CD4-positive, alpha-beta T cell treated with Interferon gamma for 1 hour (primary cell): ENCODE measurements around the gene CAAP1.
"Not testable (repeated sequence)": the region's sequence is repeated elsewhere in the genome, so short reads cannot be mapped to it uniquely, and the experiment has no call there.

Source experiments
- DNase-seq: peaks from one replicate; pipeline ENCODE4 v3.0.0-alpha.2; 2020

The CAAP1 gene

DNA sequence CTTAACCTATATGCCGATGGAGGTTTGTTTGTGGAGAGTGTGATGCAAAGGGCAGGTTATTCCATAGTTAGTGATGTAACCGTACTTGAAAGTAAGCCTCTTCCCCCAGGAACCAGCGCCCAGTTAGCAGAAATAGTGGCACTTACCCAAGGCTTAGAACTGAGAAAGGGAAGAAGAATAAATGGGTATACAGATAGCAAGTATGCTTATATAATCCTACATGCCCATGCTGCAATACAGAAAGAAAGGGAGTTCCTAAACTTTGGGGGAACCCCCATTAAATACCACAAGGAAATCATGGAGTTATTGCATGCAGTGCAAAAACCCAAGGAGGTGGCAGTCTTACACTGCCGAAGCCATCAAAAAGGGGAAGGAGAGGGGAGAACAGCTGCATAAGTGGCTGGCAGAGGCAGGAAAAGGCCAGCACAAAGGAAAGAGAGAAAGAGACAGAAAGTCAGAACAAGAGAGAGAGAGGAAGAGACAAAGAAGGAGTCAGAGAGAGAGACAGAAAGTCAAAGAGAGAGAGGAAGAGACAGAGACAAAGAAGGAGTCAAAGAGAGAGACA is 64.1 kb downstream of the CAAP1 start:
- not testable (repeated sequence) for DNase-seq

GRCh38 chr9:26814799-26815198 is 77.8 kb downstream of the CAAP1 start:
- DNase-seq, result no peak

DNA sequence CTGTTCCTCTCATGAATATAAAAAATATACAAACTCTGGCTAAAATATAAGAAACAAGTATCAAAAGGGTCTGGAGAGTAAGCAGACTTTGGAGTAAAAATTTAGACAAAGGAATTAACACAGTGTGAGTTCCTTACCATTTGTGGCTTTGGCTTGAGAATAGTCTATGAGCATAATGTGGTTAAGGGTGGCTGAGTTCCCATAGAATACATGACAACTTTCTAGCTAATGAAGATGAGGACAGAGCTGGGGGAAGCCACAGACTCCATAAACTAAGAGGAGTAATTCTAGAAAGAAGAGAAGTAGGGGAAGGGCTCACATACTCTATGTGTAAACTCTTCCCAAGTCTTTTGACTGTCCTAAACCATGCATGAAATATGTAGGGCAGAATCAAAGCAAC is 79.4 kb downstream of the CAAP1 start:
- no peak for DNase-seq

DNA sequence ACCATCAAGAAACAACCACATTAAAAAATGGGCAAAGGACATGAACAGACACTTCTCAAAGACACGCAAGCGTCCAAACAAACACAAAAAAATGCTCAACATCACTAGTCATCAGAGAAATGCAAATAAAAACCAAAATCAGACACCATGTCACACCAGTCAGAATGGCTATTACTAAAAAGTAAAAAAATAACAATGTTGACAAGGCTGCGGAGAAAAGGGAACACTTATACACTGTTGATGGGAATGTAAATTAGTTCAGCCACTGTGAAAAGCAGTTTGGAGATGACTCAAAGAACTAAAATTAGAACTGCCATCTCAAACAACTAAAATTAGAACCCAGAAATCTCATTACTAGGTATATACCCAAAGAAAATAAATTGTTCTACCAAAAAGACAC is 80.4 kb downstream of the CAAP1 start:
- DNase-seq, result no peak

DNA sequence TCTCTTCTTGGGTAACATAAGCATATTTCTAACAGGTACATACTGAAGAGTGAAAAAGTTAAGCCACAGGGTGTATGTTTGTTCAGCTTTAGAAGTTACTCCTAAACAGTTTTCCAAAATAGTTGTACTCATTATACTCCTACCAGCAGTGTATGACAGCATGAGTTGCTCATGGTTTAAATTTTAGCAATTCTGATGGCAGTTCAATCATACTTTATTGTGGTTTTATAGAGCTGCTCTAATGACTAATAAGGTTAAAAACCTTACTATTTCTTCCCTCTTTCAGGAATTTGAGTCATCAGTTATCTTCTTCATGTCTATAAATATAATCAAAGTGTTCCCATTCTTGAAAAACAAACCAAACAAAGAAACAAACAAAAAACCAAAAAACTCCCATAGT is 81.5 kb downstream of the CAAP1 start:
- no peak for DNase-seq

DNA sequence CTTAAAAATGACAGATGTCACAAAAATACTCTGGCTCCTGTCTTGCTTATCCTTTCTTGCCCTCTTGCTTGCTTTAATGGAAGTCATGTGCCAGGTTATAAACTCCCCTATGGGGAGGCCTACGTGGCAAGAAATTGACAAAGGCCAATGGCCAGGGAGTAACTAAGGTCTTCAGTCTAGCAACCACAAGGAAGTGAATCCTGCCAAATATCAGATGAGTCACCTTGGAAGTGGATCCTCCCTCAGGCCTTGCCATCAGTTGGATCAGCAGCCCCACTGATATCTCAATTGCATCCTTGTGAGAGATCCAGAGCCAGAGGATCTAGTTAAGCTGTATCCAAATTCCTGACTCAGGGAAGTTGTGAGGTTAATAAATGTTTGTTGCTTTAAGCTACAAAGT is 82.8 kb downstream of the CAAP1 start:
- no peak for DNase-seq

- no peak for DNase-seq
Observed at GRCh38 chr9:26807161-26807560, 85.4 kb downstream of the CAAP1 start.

DNA sequence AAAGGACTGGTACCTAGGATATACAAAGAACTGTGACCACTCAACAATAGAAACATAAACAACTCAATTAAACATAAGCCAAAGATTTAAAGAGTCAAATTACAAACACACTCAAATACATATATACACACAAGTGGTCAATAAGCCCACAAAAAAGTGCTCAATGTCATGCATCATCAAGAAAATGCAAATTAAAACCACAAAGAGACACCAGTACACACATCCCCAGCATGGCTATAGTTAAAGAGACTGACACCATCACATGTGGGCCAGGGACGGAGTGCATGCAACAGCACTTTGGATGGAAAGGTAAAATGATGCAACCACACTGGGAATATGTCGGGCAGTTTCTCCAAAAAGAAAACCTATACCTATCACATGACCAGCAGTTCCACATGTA is 89.7 kb downstream of the CAAP1 start:
- no peak for DNase-seq

DNA sequence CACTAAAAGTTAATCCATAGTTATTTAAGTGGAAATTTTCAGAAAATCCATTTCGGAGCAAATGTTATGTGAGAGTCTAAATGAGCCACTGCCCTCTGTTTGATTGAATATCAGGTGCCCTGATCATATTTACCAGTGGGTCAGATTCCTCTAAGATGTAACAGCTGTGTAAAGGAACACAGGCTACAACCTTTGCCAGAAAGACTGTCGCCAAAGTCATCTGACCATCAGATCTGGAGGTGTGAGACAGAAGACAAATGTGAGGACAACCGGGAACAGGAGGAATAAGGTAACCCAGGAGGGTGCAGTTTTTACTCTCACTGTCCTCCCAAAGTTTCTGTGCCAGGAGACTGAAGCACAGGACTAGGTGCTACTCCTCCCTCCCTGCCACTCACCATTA is 90.8 kb downstream of the CAAP1 start:
- DNase-seq, result no peak

GRCh38 chr9:26800322-26800721 is 92.3 kb downstream of the CAAP1 start:
- DNase-seq, result no peak

DNA sequence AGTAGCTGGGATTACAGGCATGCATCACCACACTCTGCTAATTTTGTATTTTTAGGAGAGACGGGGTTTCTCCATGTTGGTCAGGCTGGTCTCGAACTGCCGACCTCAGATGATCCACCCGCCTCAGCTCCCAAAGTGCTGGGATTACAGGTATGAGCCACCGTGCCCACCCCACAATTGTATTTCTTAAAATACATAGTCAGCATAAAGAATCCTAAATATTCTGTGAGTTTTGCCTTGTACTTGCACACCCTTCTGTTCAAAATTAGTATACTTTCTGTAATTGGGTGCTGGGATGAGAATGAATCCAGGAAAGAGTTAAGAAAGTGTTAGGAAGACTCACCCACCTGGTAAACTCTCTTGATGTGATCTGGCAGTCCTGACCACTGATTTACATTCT is 101.3 kb downstream of the CAAP1 start:
- DNase-seq, result no peak
